GM23338 (cell line): Measurements from ENCODE around the gene CDKN3. TPM values are rescaled to one million over a fixed set of nuclear protein-coding genes. Genes with fewer than 3 reads are reported as not detected.

ENCODE experiments used
- ATAC-seq: fragments of 200-7000 bp; cut with Tn5 transposase; 3 replicates; pipeline ENCODE4 v1.9.1; 2020
- DNase-seq: peaks from one replicate; pipeline ENCODE4 v3.0.0-alpha.2; 2015; ENCODE audit warnings: low spot score
- H2AFZ ChIP-seq: fragments of 200-600 bp; sonication (generic); 2 replicates; pipeline ENCODE4 v1.8.0; 2016; ENCODE audit warnings: antibody characterized with exemption, mild to moderate bottlenecking, moderate library complexity
- H3F3A ChIP-seq: fragments of 200-600 bp; sonication (generic); replicated peaks from 2 replicates; pipeline ENCODE4 v1.8.0; 2017; ENCODE audit warnings: antibody characterized with exemption, mixed run types, low read depth
- H3K27ac ChIP-seq: fragments of 200-600 bp; sonication (generic); 2 replicates; pipeline ENCODE4 v1.6.1; 2016; ENCODE audit warnings: low read depth
- H3K27me3 ChIP-seq: fragments of 200-600 bp; sonication (generic); 2 replicates; pipeline ENCODE4 v1.8.0; 2016; ENCODE audit warnings: mild to moderate bottlenecking, mixed run types, moderate library complexity; ENCODE audit not compliant: insufficient read depth
- H3K36me3 ChIP-seq: fragments of 200-600 bp; sonication (generic); 2 replicates; pipeline ENCODE4 v1.8.0; 2016; ENCODE audit warnings: mild to moderate bottlenecking; ENCODE audit not compliant: insufficient read depth
- H3K4me1 ChIP-seq: fragments of 200-600 bp; sonication (generic); 2 replicates; pipeline ENCODE4 v1.8.0; 2016; ENCODE audit warnings: mild to moderate bottlenecking, moderate library complexity; ENCODE audit not compliant: insufficient read depth
- H3K4me2 ChIP-seq: fragments of 200-600 bp; sonication (generic); 2 replicates; pipeline ENCODE4 v1.7.1; 2017; ENCODE audit warnings: mixed run types
- H3K4me3 ChIP-seq: fragments of 200-600 bp; sonication (generic); 2 replicates; pipeline ENCODE4 v1.6.1; 2016; ENCODE audit warnings: mixed run types
- H3K79me2 ChIP-seq: fragments of 200-600 bp; sonication (generic); replicated peaks from 2 replicates; pipeline ENCODE4 v1.8.0; 2017; ENCODE audit warnings: mild to moderate bottlenecking; ENCODE audit not compliant: insufficient read depth
- H3K9me2 ChIP-seq: fragments of 200-600 bp; sonication (generic); 2 replicates; pipeline ENCODE4 v1.8.0; 2017; ENCODE audit not compliant: insufficient read depth
- H4K20me1 ChIP-seq: fragments of 200-600 bp; sonication (generic); replicated peaks from 2 replicates; pipeline ENCODE4 v1.8.0; 2017; ENCODE audit warnings: mild to moderate bottlenecking; ENCODE audit not compliant: insufficient read depth
- H3K27ac Mint-ChIP-seq: 2 replicates; pipeline ENCODE4 v1.8.0; 2020; ENCODE audit warnings: inconsistent platforms, mild to moderate bottlenecking, moderate library complexity, mixed read lengths
- H3K27me3 Mint-ChIP-seq: 3 replicates; pipeline ENCODE4 v1.8.0; 2022; ENCODE audit warnings: low read depth, mild to moderate bottlenecking, moderate library complexity, mixed read lengths, inconsistent platforms; ENCODE audit not compliant: insufficient read depth, poor library complexity
- H3K36me3 Mint-ChIP-seq: 3 replicates; pipeline ENCODE4 v1.8.0; 2021; ENCODE audit warnings: low read depth, mild to moderate bottlenecking, inconsistent platforms, moderate library complexity, mixed read lengths
- H3K4me1 Mint-ChIP-seq: 3 replicates; pipeline ENCODE4 v1.8.0; 2020; ENCODE audit warnings: mild to moderate bottlenecking, inconsistent platforms, mixed read lengths
- H3K4me3 Mint-ChIP-seq: 3 replicates; pipeline ENCODE4 v1.8.0; 2021; ENCODE audit warnings: moderate library complexity, mild to moderate bottlenecking, inconsistent platforms, mixed read lengths
- H3K9me3 Mint-ChIP-seq: 3 replicates; pipeline ENCODE4 v1.8.0; 2020; ENCODE audit warnings: moderate library complexity, mild to moderate bottlenecking, inconsistent platforms, mixed read lengths
- EZH2phosphoT487 ChIP-seq: fragments of 200-600 bp; sonication (generic); IDR thresholded peaks from one replicate; pipeline ENCODE4 v1.8.1; 2018; ENCODE audit warnings: antibody characterized with exemption; ENCODE audit not compliant: unreplicated experiment
- NANOG ChIP-seq: IDR thresholded peaks from 2 replicates; pipeline ENCODE4 v1.6.1; 2016; ENCODE audit warnings: antibody characterized with exemption, borderline replicate concordance
- POLR2AphosphoS5 ChIP-seq: IDR thresholded peaks from 2 replicates; pipeline ENCODE4 v1.6.1; 2016; ENCODE audit warnings: antibody characterized with exemption, low read depth
- ZNF114 ChIP-seq: fragments of 250-450 bp; sonication (Bioruptor Pico); IDR thresholded peaks from 2 replicates; pipeline ENCODE4 v1.5.0; 2020; ENCODE audit warnings: mild to moderate bottlenecking, moderate library complexity
- polyA plus RNA-seq: library from polyadenylated mRNA; unstranded; fragments of >200 nt; fragmentation: Nextera tagmentation; extraction: Ambion mirVana; gene quantifications from 2 replicates; pipeline ENCODE4 v1.2.1, GENCODE V29; 2016
- total RNA-seq: library from RNA; depleted of rRNA; stranded (reverse); fragments of >200 nt; shearing (Covaris generic); gene quantifications from 2 replicates; pipeline ENCODE4 v1.2.3, GENCODE V29; 2014
- TF ChIP-seq, protein P1 (sequence below): IDR thresholded peaks from one replicate; pipeline ENCODE4 v1.6.1; 2018; ENCODE audit warnings: antibody characterized with exemption; ENCODE audit not compliant: unreplicated experiment
- TF ChIP-seq, protein P2 (sequence below): fragments of 250-450 bp; sonication (Bioruptor Pico); IDR thresholded peaks from 2 replicates; pipeline ENCODE4 v1.5.0; 2020; ENCODE audit warnings: mild to moderate bottlenecking, moderate library complexity

Gene CDKN3
- total and polyA plus RNA-seq, 2 experiments from 2014 or later, result 36.3 to 97.4 TPM

DNA sequence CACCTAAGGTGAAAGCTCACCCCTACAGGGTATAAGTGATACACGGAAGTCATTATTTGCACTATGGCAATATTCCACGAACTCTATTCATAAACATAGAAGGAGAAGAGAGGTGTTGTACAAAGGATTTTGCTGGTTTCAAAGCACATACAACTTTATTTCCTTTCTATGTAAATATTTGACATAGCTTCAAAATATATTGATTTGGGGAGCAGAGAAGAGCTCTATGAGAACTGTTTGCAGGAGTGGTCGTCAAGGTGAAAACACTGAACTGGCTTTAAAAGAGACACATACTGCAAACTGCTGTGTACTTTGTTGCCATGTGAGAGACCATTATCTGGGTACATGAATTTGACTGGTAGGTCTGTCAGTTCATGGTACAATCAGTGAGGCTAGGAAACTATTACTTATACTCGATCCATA lies 27.7 kb downstream of the CDKN3 start:
- H3K27me3 Mint-ChIP-seq, result peaks cover 4% of the 10 kb centered on the region
- Histone ChIP-seq H3K9me2 (no peaks in the 10 kb centered on the region), H3K27me3 (no peaks in the 10 kb centered on the region), H3K4me1 (no peaks in the 10 kb centered on the region), H3K4me2 (no peak overlapping the region), H3K27ac (no peak overlapping the region), H2AFZ (no peak overlapping the region), H3K4me3 (no peak overlapping the region), H3K36me3 (peaks cover 24% of the 10 kb centered on the region), H3F3A (no peaks in the 10 kb centered on the region), H3K79me2 (0 out of 2 replicates have a peak, but pooled peaks cover 11% of the 10 kb centered on the region), H4K20me1 (peaks cover 5% of the 10 kb centered on the region; the same call in 1 of the 2 replicates)
- no peak for TF ChIP-seq EZH2phosphoT487
- TF ChIP-seq POLR2AphosphoS5, result no peak
- TF ChIP-seq NANOG, result no peak
- TF ChIP-seq ZNF114 (CRISPR knock-in tag), result no peak
- no peak for ATAC-seq
- no peak overlapping the region for H3K4me3 Mint-ChIP-seq
- H3K9me3 Mint-ChIP-seq, result no peaks in the 10 kb centered on the region; the same call in 2 of the 3 replicates
- peaks cover 33% of the 10 kb centered on the region for H3K36me3 Mint-ChIP-seq
- DNase-seq, result no peak
- H3K27ac Mint-ChIP-seq, result no peak overlapping the region
- peaks cover 5% of the 10 kb centered on the region; the same call in 2 of the 3 replicates for H3K4me1 Mint-ChIP-seq

DNA sequence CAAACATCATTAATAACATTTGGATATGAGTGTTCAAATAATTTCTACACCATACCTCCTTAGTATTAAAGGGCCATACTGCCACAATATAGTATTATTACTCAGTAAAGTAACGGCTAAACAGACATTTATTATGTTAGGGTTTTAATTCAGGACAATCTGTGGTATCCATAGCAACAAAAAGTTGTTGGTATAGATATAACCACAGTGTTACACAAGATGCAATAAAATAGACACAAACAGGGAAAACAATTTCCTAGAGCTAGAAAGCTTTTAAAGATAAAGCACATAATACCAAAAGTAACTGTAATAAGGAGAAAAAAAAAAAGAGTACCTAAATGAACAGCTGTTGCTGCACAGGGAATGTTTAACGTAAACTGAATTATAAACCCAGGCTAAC lies 28.3 kb downstream of the CDKN3 start:
- Histone ChIP-seq H2AFZ (no peak overlapping the region), H3K4me3 (no peak overlapping the region), H3K27me3 (no peaks in the 10 kb centered on the region), H3K9me2 (no peaks in the 10 kb centered on the region), H3F3A (no peaks in the 10 kb centered on the region), H3K4me1 (no peaks in the 10 kb centered on the region), H3K36me3 (peaks cover 28% of the 10 kb centered on the region), H3K79me2 (peaks cover 14% of the 10 kb centered on the region; the same call in 1 of the 2 replicates), H4K20me1 (peaks cover 5% of the 10 kb centered on the region; the same call in 1 of the 2 replicates), H3K27ac (no peak overlapping the region), H3K4me2 (no peak overlapping the region)
- ATAC-seq (no peak), DNase-seq (no peak)
- Mint-ChIP-seq H3K9me3 (no peaks in the 10 kb centered on the region; the same call in 2 of the 3 replicates), H3K27me3 (peaks cover 4% of the 10 kb centered on the region), H3K4me3 (no peak overlapping the region), H3K27ac (no peak overlapping the region), H3K36me3 (peaks cover 38% of the 10 kb centered on the region), H3K4me1 (peaks cover 5% of the 10 kb centered on the region; the same call in 2 of the 3 replicates)
- TF ChIP-seq, protein P1, sequence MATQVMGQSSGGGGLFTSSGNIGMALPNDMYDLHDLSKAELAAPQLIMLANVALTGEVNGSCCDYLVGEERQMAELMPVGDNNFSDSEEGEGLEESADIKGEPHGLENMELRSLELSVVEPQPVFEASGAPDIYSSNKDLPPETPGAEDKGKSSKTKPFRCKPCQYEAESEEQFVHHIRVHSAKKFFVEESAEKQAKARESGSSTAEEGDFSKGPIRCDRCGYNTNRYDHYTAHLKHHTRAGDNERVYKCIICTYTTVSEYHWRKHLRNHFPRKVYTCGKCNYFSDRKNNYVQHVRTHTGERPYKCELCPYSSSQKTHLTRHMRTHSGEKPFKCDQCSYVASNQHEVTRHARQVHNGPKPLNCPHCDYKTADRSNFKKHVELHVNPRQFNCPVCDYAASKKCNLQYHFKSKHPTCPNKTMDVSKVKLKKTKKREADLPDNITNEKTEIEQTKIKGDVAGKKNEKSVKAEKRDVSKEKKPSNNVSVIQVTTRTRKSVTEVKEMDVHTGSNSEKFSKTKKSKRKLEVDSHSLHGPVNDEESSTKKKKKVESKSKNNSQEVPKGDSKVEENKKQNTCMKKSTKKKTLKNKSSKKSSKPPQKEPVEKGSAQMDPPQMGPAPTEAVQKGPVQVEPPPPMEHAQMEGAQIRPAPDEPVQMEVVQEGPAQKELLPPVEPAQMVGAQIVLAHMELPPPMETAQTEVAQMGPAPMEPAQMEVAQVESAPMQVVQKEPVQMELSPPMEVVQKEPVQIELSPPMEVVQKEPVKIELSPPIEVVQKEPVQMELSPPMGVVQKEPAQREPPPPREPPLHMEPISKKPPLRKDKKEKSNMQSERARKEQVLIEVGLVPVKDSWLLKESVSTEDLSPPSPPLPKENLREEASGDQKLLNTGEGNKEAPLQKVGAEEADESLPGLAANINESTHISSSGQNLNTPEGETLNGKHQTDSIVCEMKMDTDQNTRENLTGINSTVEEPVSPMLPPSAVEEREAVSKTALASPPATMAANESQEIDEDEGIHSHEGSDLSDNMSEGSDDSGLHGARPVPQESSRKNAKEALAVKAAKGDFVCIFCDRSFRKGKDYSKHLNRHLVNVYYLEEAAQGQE, result no peak
- TF ChIP-seq POLR2AphosphoS5, result no peak
- TF ChIP-seq, protein P2, sequence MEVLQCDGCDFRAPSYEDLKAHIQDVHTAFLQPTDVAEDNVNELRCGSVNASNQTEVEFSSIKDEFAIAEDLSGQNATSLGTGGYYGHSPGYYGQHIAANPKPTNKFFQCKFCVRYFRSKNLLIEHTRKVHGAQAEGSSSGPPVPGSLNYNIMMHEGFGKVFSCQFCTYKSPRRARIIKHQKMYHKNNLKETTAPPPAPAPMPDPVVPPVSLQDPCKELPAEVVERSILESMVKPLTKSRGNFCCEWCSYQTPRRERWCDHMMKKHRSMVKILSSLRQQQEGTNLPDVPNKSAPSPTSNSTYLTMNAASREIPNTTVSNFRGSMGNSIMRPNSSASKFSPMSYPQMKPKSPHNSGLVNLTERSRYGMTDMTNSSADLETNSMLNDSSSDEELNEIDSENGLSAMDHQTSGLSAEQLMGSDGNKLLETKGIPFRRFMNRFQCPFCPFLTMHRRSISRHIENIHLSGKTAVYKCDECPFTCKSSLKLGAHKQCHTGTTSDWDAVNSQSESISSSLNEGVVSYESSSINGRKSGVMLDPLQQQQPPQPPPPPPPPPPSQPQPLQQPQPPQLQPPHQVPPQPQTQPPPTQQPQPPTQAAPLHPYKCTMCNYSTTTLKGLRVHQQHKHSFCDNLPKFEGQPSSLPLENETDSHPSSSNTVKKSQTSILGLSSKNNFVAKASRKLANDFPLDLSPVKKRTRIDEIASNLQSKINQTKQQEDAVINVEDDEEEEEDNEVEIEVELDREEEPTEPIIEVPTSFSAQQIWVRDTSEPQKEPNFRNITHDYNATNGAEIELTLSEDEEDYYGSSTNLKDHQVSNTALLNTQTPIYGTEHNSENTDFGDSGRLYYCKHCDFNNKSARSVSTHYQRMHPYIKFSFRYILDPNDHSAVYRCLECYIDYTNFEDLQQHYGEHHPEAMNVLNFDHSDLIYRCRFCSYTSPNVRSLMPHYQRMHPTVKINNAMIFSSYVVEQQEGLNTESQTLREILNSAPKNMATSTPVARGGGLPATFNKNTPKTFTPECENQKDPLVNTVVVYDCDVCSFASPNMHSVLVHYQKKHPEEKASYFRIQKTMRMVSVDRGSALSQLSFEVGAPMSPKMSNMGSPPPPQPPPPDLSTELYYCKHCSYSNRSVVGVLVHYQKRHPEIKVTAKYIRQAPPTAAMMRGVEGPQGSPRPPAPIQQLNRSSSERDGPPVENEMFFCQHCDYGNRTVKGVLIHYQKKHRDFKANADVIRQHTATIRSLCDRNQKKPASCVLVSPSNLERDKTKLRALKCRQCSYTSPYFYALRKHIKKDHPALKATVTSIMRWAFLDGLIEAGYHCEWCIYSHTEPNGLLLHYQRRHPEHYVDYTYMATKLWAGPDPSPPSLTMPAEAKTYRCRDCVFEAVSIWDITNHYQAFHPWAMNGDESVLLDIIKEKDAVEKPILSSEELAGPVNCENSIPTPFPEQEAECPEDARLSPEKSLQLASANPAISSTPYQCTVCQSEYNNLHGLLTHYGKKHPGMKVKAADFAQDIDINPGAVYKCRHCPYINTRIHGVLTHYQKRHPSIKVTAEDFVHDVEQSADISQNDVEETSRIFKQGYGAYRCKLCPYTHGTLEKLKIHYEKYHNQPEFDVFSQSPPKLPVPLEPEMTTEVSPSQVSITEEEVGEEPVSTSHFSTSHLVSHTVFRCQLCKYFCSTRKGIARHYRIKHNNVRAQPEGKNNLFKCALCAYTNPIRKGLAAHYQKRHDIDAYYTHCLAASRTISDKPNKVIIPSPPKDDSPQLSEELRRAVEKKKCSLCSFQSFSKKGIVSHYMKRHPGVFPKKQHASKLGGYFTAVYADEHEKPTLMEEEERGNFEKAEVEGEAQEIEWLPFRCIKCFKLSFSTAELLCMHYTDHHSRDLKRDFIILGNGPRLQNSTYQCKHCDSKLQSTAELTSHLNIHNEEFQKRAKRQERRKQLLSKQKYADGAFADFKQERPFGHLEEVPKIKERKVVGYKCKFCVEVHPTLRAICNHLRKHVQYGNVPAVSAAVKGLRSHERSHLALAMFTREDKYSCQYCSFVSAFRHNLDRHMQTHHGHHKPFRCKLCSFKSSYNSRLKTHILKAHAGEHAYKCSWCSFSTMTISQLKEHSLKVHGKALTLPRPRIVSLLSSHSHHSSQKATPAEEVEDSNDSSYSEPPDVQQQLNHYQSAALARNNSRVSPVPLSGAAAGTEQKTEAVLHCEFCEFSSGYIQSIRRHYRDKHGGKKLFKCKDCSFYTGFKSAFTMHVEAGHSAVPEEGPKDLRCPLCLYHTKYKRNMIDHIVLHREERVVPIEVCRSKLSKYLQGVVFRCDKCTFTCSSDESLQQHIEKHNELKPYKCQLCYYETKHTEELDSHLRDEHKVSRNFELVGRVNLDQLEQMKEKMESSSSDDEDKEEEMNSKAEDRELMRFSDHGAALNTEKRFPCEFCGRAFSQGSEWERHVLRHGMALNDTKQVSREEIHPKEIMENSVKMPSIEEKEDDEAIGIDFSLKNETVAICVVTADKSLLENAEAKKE (CRISPR knock-in tag), result no peak
